Measurements from ENCODE around the gene CA10. TPM values are rescaled to one million over a fixed set of nuclear protein-coding genes. Genes with fewer than 3 reads are reported as not detected.

Gene CA10
- total and polyA plus RNA-seq, 2 donors (not counting 3 experiments of a cell fraction or from before 2014, with no cell fraction given), result not detected

- Histone ChIP-seq H3K27me3 (ENCODE audit: control insufficient read depth in 2 of 2, insufficient read depth in 2 of 2, low read length in 2 of 2) (no peaks in the 10 kb centered on the region), H3K4me2 (ENCODE audit: insufficient read depth, low read length) (no peak overlapping the region), H3K9me1 (replicated peaks; ENCODE audit: control insufficient read depth, extremely low read depth, insufficient read depth, low read length) (no peaks in the 10 kb centered on the region), H3K9ac (replicated peaks; ENCODE audit: extremely low read depth, insufficient read depth, low read length) (no peak overlapping the region), H4K20me1 (replicated peaks; ENCODE audit: control insufficient read depth, extremely low read depth, insufficient read depth, low read length) (no peaks in the 10 kb centered on the region), H3K4me3 (replicated peaks in 1 of 3; ENCODE audit: insufficient read depth in 1 of 3, low read depth in 1 of 3, low read length in 3 of 3) (no peak overlapping the region), H2AFZ (ENCODE audit: low read depth, low read length) (no peak overlapping the region), H3K79me2 (ENCODE audit: control insufficient read depth, insufficient read depth, low read length) (no peaks in the 10 kb centered on the region), H3K36me3 (ENCODE audit: control insufficient read depth in 2 of 2, extremely low read depth in 1 of 2, insufficient read depth in 2 of 2, low read length in 2 of 2) (no peaks in the 10 kb centered on the region), H3K4me1 (ENCODE audit: control insufficient read depth, extremely low read depth, insufficient read depth, low read length) (no peaks in the 10 kb centered on the region), H3K9me3 (replicated peaks; ENCODE audit: control insufficient read depth, insufficient read depth, low read length) (no peaks in the 10 kb centered on the region), H3K27ac (ENCODE audit: insufficient read depth, low read depth, low read length) (no peak overlapping the region)
- no TSS peak for BruUV-seq (replicated peaks)
- FAIRE-seq, result no peak
- dilution Hi-C loops (cut with MboI; ENCODE audit: extremely low pct_ligation_motif_present, low sequenced_read_pairs), result no loop called here
- TF ChIP-seq GATA2 (IDR thresholded peaks at IDR 0.05; ENCODE audit: insufficient read depth, insufficient read length, low read depth, low read length), result no peak
- TF ChIP-seq CTCF (IDR thresholded peaks at IDR 0.05; ENCODE audit: extremely low read depth in 1 of 2, insufficient read depth in 1 of 2, low read depth in 1 of 2, low read length in 2 of 2), result no peak
- TF ChIP-seq POLR2AphosphoS5 (IDR thresholded peaks at IDR 0.05; ENCODE audit: insufficient read depth, low read depth, low read length), result no peak
- no peak for TF ChIP-seq FOS (IDR thresholded peaks at IDR 0.05; ENCODE audit: borderline replicate concordance, insufficient read depth, low read length)
- TF ChIP-seq POLR2A (IDR thresholded peaks at IDR 0.05; ENCODE audit: low read depth, low read length), result no peak
- no peak for TF ChIP-seq MYC (IDR thresholded peaks at IDR 0.05; ENCODE audit: low read depth, low read length)
- TF ChIP-seq EZH2 (IDR thresholded peaks at IDR 0.05; ENCODE audit: borderline replicate concordance, low read depth, low read length, severe bottlenecking), result no peak
- no peak for TF ChIP-seq JUN (IDR thresholded peaks at IDR 0.05; ENCODE audit: borderline replicate concordance, insufficient read depth, insufficient read length, low read depth)
- TF ChIP-seq MAX (IDR thresholded peaks at IDR 0.05; ENCODE audit: insufficient read depth, insufficient read length), result no peak
- ChIA-PET POLR2A (no interaction called here), CTCF (no interaction called here)
- DNase-seq (ENCODE audit: low read depth, low spot score), result no peak
- intact Hi-C loops (cut with micrococcal nuclease), result no loop called here
Observed at GRCh38 chr17:51601622-51602261, 556.8 kb downstream of the CA10 start.
